Fibroblast of skin of left quadriceps (primary cell): ENCODE data around the gene SLC39A11.
"Not testable (repeated sequence)": the region's sequence is repeated elsewhere in the genome, so short reads cannot be mapped to it uniquely, and the experiment has no call there.

Source experiments
- DNase-seq, 2 experiments: peaks; one replicate each; pipeline ENCODE4 v3.0.0-alpha.2; 2013; ENCODE audit warnings: low read depth in 2 of 2

SLC39A11 gene

GRCh38 chr17:72658675-72659074, 433.8 kb downstream of the SLC39A11 start:
- no peak for DNase-seq

GRCh38 chr17:72657467-72658317, 434.8 kb downstream of the SLC39A11 start:
- DNase-seq, result no peak

DNA sequence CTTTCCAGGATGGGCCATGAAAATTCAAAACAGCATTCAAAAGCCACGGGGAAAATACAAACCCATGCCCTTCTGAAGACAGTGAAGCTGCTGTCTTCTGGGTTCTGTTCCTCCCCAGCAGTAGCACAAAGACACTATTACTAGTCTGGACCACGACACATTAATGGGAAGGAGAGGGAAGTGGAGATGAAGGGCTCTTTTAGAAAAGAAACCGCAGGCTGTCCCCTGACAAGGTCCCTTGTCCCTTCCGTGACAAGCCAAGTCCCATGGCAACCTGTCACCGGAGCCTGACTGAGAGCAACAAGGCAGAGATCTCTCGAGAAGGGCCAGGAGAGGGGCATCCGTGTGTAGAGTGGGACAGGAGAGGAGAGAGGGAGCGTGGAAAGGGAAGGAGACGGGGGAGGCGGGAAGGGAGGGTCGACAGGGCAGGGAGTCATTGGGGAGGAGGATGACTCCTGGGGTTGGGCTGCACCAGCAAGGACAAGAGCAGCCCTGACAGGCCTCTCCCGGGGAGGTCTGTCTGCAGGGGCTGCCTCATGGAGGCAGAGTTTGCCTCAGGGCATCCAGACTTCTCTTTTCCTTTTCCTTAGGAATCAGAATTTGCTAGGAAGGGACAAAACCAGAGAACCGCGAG, 436.2 kb downstream of the SLC39A11 start:
- DNase-seq, result no peak

GRCh38 chr17:72654706-72655105, 437.8 kb downstream of the SLC39A11 start:
- DNase-seq, result no peak

DNA sequence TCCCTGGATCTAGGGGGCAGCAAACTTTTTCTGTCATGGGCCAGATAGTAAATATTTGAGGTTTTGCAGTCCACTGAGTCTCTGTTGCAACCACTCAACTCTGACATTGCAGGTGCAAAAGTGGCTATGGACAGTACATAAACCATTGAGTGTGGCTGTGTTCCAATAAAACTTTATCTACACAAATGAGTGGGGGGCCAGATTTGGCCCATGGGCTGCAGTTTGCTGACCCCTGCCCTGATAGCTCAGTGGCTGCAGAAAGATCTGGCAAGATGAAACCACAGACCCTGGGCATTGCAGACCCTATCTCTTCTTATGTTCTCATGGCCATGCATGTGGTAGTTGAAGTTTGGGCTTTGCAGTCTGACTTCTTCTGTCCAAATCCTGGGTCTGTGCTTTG, 440.5 kb downstream of the SLC39A11 start:
- DNase-seq, result no peak

GRCh38 chr17:72648702-72649101, 443.8 kb downstream of the SLC39A11 start:
- DNase-seq, result no peak

DNA sequence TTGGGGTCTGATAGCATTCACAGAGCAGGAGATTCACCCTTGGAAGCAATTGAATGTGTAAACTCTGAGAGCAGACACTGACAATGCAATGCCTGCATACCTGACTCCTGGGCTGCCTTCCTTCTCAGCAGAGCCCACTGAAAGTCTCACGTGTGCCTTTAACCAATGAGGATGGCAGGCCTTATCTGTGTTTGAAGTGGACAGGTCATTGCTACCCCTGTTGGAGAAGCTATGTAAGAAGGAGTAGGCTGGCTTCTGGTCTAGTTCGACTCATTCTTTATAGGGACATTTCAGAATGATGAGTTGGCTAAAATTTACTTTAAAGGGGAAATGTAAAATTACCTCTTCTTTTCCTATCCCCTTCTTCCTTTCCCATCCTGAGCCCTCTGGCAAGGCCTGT, 446.3 kb downstream of the SLC39A11 start:
- no peak for DNase-seq

DNA sequence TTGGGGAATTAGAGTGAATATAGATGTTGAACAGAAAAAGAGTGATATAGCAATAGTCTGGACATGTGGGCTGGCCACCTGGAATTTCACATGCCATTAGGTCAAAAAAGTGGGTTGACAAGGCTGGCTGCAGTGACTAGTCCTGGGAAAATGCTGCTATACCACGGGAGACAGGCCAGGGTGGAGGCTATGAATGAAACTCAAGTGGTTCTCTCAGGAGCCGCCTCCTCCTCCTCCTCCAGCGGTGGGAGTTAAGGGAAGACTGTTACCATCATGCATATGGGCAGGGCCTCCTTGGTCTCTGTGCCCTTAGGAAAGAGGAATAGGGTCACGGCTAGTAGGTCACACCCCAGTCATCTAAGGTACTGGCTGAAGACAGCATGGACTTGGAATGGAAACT, 448.0 kb downstream of the SLC39A11 start:
- no peak for DNase-seq

DNA sequence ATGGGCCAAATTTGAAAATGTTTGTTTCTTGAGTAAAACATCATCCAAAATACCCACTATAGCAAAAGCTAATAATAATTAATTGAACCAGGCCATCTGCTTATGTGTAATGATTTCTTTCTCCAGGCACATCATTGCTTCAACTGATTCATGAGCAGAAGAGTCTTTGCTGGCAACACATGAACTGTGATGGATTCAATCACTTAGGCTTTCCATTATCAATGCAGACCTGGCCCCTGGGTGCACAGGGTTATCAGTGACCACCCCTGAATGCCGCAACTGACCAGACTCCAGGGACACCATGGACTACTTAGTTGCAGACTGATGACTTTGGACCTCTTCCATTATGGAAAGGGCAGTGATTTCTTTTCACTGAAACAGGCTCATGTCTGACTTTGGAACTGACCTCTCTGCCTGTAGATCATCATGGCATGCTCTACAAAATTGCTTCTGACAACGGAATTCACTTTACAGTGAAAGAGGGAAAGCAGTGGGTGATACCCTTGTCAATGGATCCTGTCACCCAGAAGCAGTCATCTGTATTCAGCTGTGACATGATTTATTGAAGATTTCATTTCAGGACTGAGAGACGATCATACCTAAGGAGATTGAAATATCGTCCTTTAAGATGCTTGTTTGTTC, 448.8 kb downstream of the SLC39A11 start:
- no peak for DNase-seq

DNA sequence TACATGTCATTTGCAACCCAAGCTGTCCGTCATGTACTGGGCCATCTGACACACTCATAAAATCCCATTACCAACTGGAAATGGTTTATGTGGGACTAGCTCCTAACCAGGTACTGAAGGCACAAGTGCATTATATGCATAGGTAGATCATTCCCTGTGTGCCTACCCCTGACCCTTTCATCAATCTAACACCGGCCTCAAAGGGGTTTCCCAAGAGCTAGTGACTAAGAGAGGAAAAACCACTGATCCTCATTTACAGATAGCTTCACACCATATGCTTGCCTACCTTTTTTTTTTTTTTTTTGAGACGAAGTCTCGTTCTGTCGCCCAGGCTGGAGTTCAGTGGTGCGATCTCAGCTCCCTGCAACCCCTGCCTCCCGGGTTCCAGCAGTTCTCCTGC, 449.8 kb downstream of the SLC39A11 start:
- DNase-seq, result no peak

GRCh38 chr17:72640415-72641165, 451.9 kb downstream of the SLC39A11 start:
- no peak for DNase-seq

GRCh38 chr17:72639711-72640110, 452.8 kb downstream of the SLC39A11 start:
- no peak for DNase-seq

DNA sequence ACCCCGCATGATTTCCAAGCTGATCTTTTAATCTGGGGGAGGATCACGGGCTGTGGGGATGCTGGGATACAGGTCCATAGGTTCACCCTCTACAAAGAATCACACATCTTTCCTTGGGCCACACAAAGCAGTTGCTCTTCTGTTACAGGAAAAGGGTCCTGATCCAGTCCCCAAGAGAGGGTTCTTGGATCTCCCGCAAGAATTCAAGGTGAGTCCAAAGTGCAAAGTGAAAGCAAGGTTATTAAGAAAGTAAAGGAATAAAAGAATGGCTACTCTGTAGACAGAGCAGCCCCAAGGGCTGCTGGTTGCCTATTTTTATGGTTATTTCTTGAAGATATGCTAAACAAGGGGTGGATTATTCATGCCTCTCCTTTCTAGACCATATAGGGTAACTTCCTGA, 453.6 kb downstream of the SLC39A11 start:
- not testable (repeated sequence) for DNase-seq

GRCh38 chr17:72635034-72635635, 457.4 kb downstream of the SLC39A11 start:
- no peak for DNase-seq

DNA sequence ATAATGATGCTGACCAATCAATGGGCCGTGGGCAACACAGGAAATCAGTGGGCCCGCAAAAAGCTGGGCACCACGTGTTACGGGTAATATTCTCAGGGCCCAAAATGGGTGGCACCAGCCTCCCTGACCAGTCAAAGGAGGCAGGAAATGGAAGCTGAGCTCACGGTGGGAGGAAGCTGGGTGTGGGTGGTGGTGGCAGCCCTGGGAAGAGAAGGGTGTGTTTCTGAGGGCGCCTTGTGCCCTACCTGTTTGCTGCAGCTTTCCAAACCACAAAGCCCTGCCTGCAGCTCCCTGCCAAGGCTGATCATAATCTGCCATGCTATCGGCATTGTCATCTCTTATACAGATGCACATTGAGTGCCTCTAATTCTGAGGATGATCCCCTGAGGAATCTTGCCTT, 457.9 kb downstream of the SLC39A11 start:
- DNase-seq, result no peak

GRCh38 chr17:72631949-72632684, 460.4 kb downstream of the SLC39A11 start:
- no peak for DNase-seq

- no peak for DNase-seq
These were observed 460.9 kb downstream of the SLC39A11 start for GRCh38 chr17:72631568-72631948.

GRCh38 chr17:72624652-72625051, 467.8 kb downstream of the SLC39A11 start:
- DNase-seq, result no peak

GRCh38 chr17:72624226-72624625, 468.3 kb downstream of the SLC39A11 start:
- DNase-seq, result no peak

- DNase-seq, result no peak
These were observed 469.6 kb downstream of the SLC39A11 start for GRCh38 chr17:72622661-72623433.
